HepG2 (cell line): ENCODE results near the gene FHIT. TPM values are rescaled to one million over a fixed set of nuclear protein-coding genes. Genes with fewer than 3 reads are reported as not detected.
A peak's percentile ranks its signal among the peaks of the same experiment; 100 is the strongest.

Experiments used
- ATAC-seq: fragments of 200-7000 bp; cut with Tn5 transposase; 3 replicates; pipeline ENCODE4 v1.9.1; 2020; ENCODE audit warnings: mild to moderate bottlenecking, moderate library complexity
- BruUV-seq: library from RNA; stranded (reverse); fragments of 400-500 nt; replicated peaks from 2 replicates; lab custom pipeline; 2021; lab: Mats Ljungman, UMichigan
- CTCF ChIA-PET: fragments of 300-600 bp; formaldehyde crosslinking; extraction: SDS; loops from one replicate; lab custom pipeline; 2021; ENCODE audit warnings: low total read pairs, inconsistent platforms, low intra/inter-chr PET ratio; lab: Yijun Ruan, JAX
- POLR2A ChIA-PET: fragments of 350-600 bp; sonication (Branson Sonifier 250); formaldehyde crosslinking; loops from one replicate; lab custom pipeline; 2020; ENCODE audit warnings: antibody characterized with exemption, inconsistent platforms; lab: Yijun Ruan, JAX
- DNase-seq: peaks from one replicate; pipeline ENCODE4 v3.0.0-alpha.2; 2015; ENCODE audit warnings: low spot score
- FAIRE-seq: peaks from 3 replicates; lab custom pipeline; 2011; peaks lifted over from hg19 to GRCh38; lab: Jason Lieb, UNC
- H2AFZ ChIP-seq: one replicate; pipeline ENCODE4 v1.6.1; 2011; ENCODE audit warnings: low read length, inconsistent platforms
- H3K27ac ChIP-seq: fragments of 300-600 bp; 3 replicates; pipeline ENCODE4 v1.8.0; 2011; ENCODE audit warnings: mixed run types, mild to moderate bottlenecking, mixed read lengths, low read length, inconsistent platforms; ENCODE audit not compliant: insufficient read depth; ENCODE audit errors: extremely low read length
- H3K27me3 ChIP-seq, 2 experiments: fragments of 200-600 bp in 1 of 2; 2 replicates in 1 of 2; 3 replicates in 1 of 2; pipeline versions ENCODE4 v1.6.0 to v1.8.0; 2011; ENCODE audit warnings: low read length in 2 of 2, mild to moderate bottlenecking in 2 of 2, moderate library complexity in 2 of 2, inconsistent platforms in 1 of 2; ENCODE audit not compliant: insufficient read depth in 2 of 2, control insufficient read depth in 1 of 2
- H3K36me3 ChIP-seq, 2 experiments: fragments of 200-600 bp in 1 of 2; replicated peaks in 1 of 2; 2 replicates in 1 of 2; 3 replicates in 1 of 2; pipeline versions ENCODE4 v1.5.1 to v1.8.0; 2011; ENCODE audit warnings: low read length in 2 of 2, inconsistent platforms in 1 of 2; ENCODE audit not compliant: insufficient read depth in 2 of 2, control insufficient read depth in 1 of 2
- H3K4me1 ChIP-seq: 2 replicates; pipeline ENCODE4 v1.5.1; 2012; ENCODE audit warnings: low read length, inconsistent platforms; ENCODE audit not compliant: insufficient read depth
- H3K4me2 ChIP-seq: 2 replicates; pipeline ENCODE4 v1.6.0; 2011; ENCODE audit warnings: low read depth, low read length, inconsistent platforms
- H3K4me3 ChIP-seq, 3 experiments: fragments of 200-600 bp in 1 of 3; sonication (generic), shearing (Covaris generic) in 1 of 3; replicated peaks in 1 of 3; 2 replicates each; pipeline ENCODE4 v1.5.1; 2011 to 2016; ENCODE audit warnings: low read length in 3 of 3, inconsistent platforms in 2 of 3, low read depth in 2 of 3, mild to moderate bottlenecking in 2 of 3, control low read depth in 1 of 3, mixed read lengths in 1 of 3; ENCODE audit not compliant: insufficient read depth in 1 of 3
- H3K79me2 ChIP-seq: one replicate; pipeline ENCODE4 v1.6.1; 2011; ENCODE audit warnings: low read length, inconsistent platforms; ENCODE audit not compliant: insufficient read depth
- H3K9ac ChIP-seq: 2 replicates; pipeline ENCODE4 v1.6.0; 2011; ENCODE audit warnings: mild to moderate bottlenecking, low read depth, low read length, inconsistent platforms; ENCODE audit not compliant: insufficient read depth
- H3K9me3 ChIP-seq: 2 replicates; pipeline ENCODE4 v1.5.1; 2012; ENCODE audit warnings: mild to moderate bottlenecking, low read length
- H4K20me1 ChIP-seq: 2 replicates; pipeline ENCODE4 v1.6.0; 2011; ENCODE audit warnings: inconsistent platforms, mild to moderate bottlenecking, low read length, moderate library complexity; ENCODE audit not compliant: insufficient read depth
- ARNTL ChIP-seq: sonication (generic); formaldehyde crosslinking; IDR thresholded peaks from 2 replicates; pipeline ENCODE4 v1.4.0; 2020; ENCODE audit warnings: mild to moderate bottlenecking, missing genetic modification reagents
- CCAR2 ChIP-seq: fragments of 200-400 bp; formaldehyde crosslinking; optimal IDR thresholded peaks from 2 replicates; pipeline ENCODE3; 2018; ENCODE audit warnings: low read depth, mild to moderate bottlenecking, low read length, moderate library complexity
- GLMP ChIP-seq: sonication (generic); formaldehyde crosslinking; IDR thresholded peaks from 2 replicates; pipeline ENCODE4 v1.9.0; 2021; ENCODE audit warnings: missing genetic modification reagents, mild to moderate bottlenecking, borderline replicate concordance
- MAFK ChIP-seq, 2 experiments: IDR thresholded peaks in 1 of 2; conservative IDR thresholded peaks in 1 of 2; 2 replicates each; pipeline ENCODE4 v1.6.1; 2011; ENCODE audit warnings: improper control_type of control experiment in 2 of 2, low read length in 2 of 2
- MYPOP ChIP-seq: sonication (generic); formaldehyde crosslinking; IDR thresholded peaks from 2 replicates; pipeline ENCODE4 v1.8.1; 2023; ENCODE audit warnings: mild to moderate bottlenecking, moderate library complexity, missing genetic modification reagents
- WGBS: methylation state at CpG from one replicate; pipeline ENCODE4 v1.1.6; 2017; ENCODE audit warnings: low lambda C conversion rate; 5-methylcytosine and 5-hydroxymethylcytosine counted together
- in situ Hi-C: cut with HindIII; loops from 2 replicates; pipeline ENCODE4 v1.10.0; 2017; ENCODE audit warnings: low pct_unique_long_range_greater_than_20kb; ENCODE audit not compliant: extremely low pct_ligation_motif_present
- intact Hi-C: fragments of 100-400 bp; cut with micrococcal nuclease; formaldehyde crosslinking; loops from one replicate; pipeline ENCODE4 v1.10.0; 2022; ENCODE audit not compliant: unreplicated experiment
- polyA plus RNA-seq, 8 experiments: library from polyadenylated mRNA; depleted of rRNA in 3 of 8; stranded (reverse) in 7 of 8; unstranded in 1 of 8; fragments of >200 nt; fragmentation: Illumina TruSeq in 4 of 8; extraction: Trizol in 4 of 8; gene quantifications; 2 replicates each; pipeline versions ENCODE4 v1.2.1 to v1.2.3, GENCODE V29; 2011 to 2016; ENCODE audit warnings: low read depth in 4 of 8, missing spikeins in 1 of 8, mixed read lengths in 1 of 8; ENCODE audit not compliant: insufficient read depth in 1 of 8
- total RNA-seq, 5 experiments: library from RNA; depleted of rRNA; stranded (reverse); fragments of >200 nt; fragmentation: Illumina TruSeq; extraction: Trizol; gene quantifications; 2 replicates each; pipeline ENCODE4 v1.2.3, GENCODE V29; 2016; ENCODE audit warnings: low read depth in 1 of 5

The FHIT gene
- total and polyA plus RNA-seq, 2 of the 13 experiments (the other 11 are each of a cell fraction or from before 2014, with no cell fraction given), result 4.0 to 4.6 TPM

GRCh38 chr3:60716573-60716972 is 534.7 kb downstream of the FHIT start (continued):
- TF ChIP-seq GLMP (no peak), MYPOP (CRISPR knock-in tag) (no peak)

GRCh38 chr3:60708191-60708975 is 542.9 kb downstream of the FHIT start:
- Histone ChIP-seq H3K27ac (no peak overlapping the region), H3K9ac (no peak overlapping the region), H3K4me1 (no peaks in the 10 kb centered on the region), H3K36me3 (no peaks in the 10 kb centered on the region), H2AFZ (no peak overlapping the region), H3K4me2 (no peak overlapping the region), H3K4me3 (no peak overlapping the region), H4K20me1 (no peaks in the 10 kb centered on the region), H3K27me3 (no peaks in the 10 kb centered on the region), H3K79me2 (no peaks in the 10 kb centered on the region), H3K9me3 (no peaks in the 10 kb centered on the region)
- ATAC-seq (no peak), DNase-seq (no peak), FAIRE-seq (no peak)
- CTCF ChIA-PET, result no interaction called here
- in situ Hi-C loops, result no loop called here
- intact Hi-C loops, result no loop called here
- TF ChIP-seq ARNTL (CRISPR knock-in tag) (no peak), CCAR2 (no peak), MAFK (conservative IDR thresholded peaks at IDR 0.05 in 1 of 2, IDR thresholded peaks at IDR 0.05 in 1 of 2; ENCODE audit: low read length in 2 of 2) (peak in 1 of 2 experiments; percentile 48; a peak in 2 of 4 replicates)
- WGBS, result 33% methylated on average over 1 of the region's 1 CpG
- POLR2A ChIA-PET, result no interaction called here
- BruUV-seq, result no TSS peak
